Measurements from ENCODE around the gene NSG2.

The NSG2 gene

GRCh38 chr5:174063082-174063756 lies 17.7 kb downstream of the NSG2 start:
- H3K27me3 ChIP-seq: peaks cover 0 to 9% of the 10 kb centered on the region in 2 donors
- H3K9me3 ChIP-seq: peaks cover 0 to 5% (median 0%) of the 10 kb centered on the region in 3 donors
- no peaks in the 10 kb centered on the region for H3K36me3 ChIP-seq
- intact Hi-C loops (cut with DNase I; ENCODE audit: low total_unique reads): no loop called here
- TF ChIP-seq, protein P1, sequence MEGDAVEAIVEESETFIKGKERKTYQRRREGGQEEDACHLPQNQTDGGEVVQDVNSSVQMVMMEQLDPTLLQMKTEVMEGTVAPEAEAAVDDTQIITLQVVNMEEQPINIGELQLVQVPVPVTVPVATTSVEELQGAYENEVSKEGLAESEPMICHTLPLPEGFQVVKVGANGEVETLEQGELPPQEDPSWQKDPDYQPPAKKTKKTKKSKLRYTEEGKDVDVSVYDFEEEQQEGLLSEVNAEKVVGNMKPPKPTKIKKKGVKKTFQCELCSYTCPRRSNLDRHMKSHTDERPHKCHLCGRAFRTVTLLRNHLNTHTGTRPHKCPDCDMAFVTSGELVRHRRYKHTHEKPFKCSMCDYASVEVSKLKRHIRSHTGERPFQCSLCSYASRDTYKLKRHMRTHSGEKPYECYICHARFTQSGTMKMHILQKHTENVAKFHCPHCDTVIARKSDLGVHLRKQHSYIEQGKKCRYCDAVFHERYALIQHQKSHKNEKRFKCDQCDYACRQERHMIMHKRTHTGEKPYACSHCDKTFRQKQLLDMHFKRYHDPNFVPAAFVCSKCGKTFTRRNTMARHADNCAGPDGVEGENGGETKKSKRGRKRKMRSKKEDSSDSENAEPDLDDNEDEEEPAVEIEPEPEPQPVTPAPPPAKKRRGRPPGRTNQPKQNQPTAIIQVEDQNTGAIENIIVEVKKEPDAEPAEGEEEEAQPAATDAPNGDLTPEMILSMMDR (IDR thresholded peaks at IDR 0.05): no peak
- no peak for DNase-seq
- no peak overlapping the region for H3K27ac ChIP-seq
- H3K4me3 ChIP-seq: no peak overlapping the region
- no peaks in the 10 kb centered on the region for H3K4me1 ChIP-seq

DNA sequence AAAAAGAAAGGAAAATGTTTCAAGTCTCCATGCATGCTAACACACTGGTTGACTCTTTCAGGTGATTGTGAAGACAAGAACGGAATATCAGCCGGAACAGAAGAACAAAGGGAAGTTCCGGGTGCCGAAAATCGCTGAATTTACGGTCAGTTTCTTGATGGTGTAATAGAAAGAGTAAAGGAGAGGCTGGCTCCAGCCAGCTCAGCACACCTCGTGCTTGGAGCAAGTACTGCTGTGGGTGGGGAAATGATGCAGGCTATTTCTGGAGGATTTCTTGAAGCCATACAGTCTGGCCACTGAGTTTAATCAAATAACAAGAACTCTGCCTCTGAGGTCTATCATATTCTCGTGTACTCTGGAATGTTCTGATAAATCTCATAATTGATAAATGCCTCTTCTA lies 18.7 kb downstream of the NSG2 start:
- Histone ChIP-seq H3K27ac (no peak overlapping the region), H3K4me3 (no peak overlapping the region), H3K4me1 (no peaks in the 10 kb centered on the region), H3K9me3 (peaks cover 0 to 5% (median 0%) of the 10 kb centered on the region in 3 donors), H3K36me3 (no peaks in the 10 kb centered on the region), H3K27me3 (peaks cover 0 to 9% of the 10 kb centered on the region in 2 donors)
- intact Hi-C loops (cut with DNase I; ENCODE audit: low total_unique reads): no loop called here
- TF ChIP-seq, protein P1 (IDR thresholded peaks at IDR 0.05): no peak
- no peak for DNase-seq

DNA sequence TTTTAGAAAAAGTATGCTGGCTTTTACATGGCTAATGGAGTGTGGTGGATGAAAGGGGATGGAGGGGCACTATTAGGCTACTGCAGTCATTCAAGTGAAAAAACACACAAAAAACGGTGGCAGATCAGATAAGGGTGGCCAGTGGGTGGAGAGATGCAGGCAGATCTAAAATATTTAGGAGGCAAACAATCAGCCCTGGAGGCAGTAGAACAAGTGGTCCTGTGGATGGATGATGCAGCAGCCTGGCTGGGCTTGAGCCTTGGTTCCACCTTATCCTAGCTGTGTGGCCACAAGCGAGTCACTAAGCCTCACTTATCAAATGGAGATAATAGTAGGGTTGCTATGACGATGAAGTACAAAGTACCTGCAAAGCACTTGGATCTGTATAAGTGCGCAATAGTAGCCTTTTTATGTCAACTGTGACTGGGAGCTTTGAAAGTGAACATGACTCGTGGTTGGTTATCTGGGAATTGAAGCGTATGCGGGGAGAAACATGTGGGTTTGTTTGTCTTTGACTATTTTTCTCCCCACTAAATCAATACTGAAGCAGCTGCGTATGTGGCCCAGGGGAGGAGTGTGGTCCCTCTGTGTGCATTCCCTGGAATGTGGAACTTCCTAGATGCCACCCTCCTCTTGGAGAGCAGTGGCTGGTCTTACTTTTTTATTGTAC lies 20.2 kb downstream of the NSG2 start:
- TF ChIP-seq, protein P1 (IDR thresholded peaks at IDR 0.05): no peak

DNA sequence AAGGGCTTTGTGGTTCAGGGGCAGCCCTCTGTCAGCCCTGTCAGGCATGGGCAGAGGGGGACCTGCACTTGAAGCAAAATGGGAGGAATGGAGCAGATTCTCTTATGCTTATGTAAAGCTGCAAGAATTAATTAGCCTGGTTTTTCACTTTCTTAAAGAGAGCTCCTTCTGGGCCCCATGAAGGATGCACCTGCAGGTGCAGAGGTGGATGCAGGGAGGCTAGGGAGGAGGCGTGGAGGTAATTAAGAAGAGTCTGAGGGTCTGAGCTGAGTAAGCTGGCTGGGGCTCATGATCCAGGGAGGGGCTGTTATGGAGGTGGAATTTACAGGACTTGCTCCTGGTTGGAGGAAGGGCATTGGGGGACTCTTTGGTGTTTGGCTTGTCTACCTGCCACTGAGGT lies 22.0 kb downstream of the NSG2 start:
- Histone ChIP-seq H3K4me3 (no peak overlapping the region), H3K27ac (no peak overlapping the region), H3K9me3 (no peaks in the 10 kb centered on the region), H3K4me1 (no peaks in the 10 kb centered on the region), H3K36me3 (no peaks in the 10 kb centered on the region), H3K27me3 (peaks cover 0 to 5% of the 10 kb centered on the region in 2 donors)
- TF ChIP-seq, protein P1 (IDR thresholded peaks at IDR 0.05): no peak
- no peak for DNase-seq
- intact Hi-C loops (cut with DNase I; ENCODE audit: low total_unique reads): no loop called here

More for the DNA sequence above, 20.2 kb downstream of the NSG2 start:
- H3K4me1 ChIP-seq: no peaks in the 10 kb centered on the region
- H3K9me3 ChIP-seq: peaks cover 0 to 2% (median 0%) of the 10 kb centered on the region in 3 donors
- H3K27ac ChIP-seq: no peak overlapping the region
- H3K36me3 ChIP-seq: no peaks in the 10 kb centered on the region
- H3K27me3 ChIP-seq: peaks cover 0 to 9% of the 10 kb centered on the region in 2 donors
- DNase-seq: no peak
- intact Hi-C loops (cut with DNase I; ENCODE audit: low total_unique reads): no loop called here
- no peak overlapping the region for H3K4me3 ChIP-seq

DNA sequence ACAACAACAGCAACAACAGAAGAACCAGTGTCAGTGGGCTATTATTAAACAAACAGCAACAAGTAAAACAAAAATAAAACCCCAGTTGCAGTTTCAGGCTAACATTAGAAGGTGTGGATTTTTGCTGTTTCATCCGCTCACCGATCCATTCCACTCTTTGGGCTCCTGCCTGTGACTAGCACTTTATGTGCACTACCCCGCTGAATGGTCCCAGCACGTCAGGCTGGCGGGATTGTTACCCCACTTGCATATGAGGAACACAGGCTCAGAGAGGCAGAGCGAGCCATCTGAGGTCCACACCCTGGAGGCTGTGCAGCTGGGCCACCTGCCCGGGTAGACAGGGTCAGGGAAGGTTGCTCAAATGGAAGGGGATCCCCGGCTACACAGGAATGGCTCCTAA lies 26.0 kb downstream of the NSG2 start:
- no peak for DNase-seq
- H3K4me3 ChIP-seq: no peak overlapping the region
- H3K9me3 ChIP-seq: no peaks in the 10 kb centered on the region
- H3K36me3 ChIP-seq: no peaks in the 10 kb centered on the region
- no peaks in the 10 kb centered on the region for H3K27me3 ChIP-seq
- H3K27ac ChIP-seq: no peak overlapping the region
- H3K4me1 ChIP-seq: no peaks in the 10 kb centered on the region
- intact Hi-C loops (cut with DNase I; ENCODE audit: low total_unique reads): no loop called here
- TF ChIP-seq, protein P1 (IDR thresholded peaks at IDR 0.05): no peak
